CD4-positive, alpha-beta memory T cell (primary cell): Measurements from ENCODE around the gene SLCO1C1. TPM values are rescaled to one million over a fixed set of nuclear protein-coding genes. Genes with fewer than 3 reads are reported as not detected.

Experiments used
- CTCF ChIA-PET: fragments of 350-600 bp; sonication (Branson Sonifier 250); formaldehyde crosslinking; loops from one replicate; lab custom pipeline; 2021; ENCODE audit warnings: inconsistent platforms; ENCODE audit not compliant: partially characterized antibody; lab: Charles Lee
- POLR2A ChIA-PET: fragments of 350-600 bp; sonication (Branson Sonifier 250); formaldehyde crosslinking; loops from one replicate; lab custom pipeline; 2021; ENCODE audit not compliant: partially characterized antibody; lab: Charles Lee
- DNase-seq, 5 donors: peaks; one replicate each; pipeline versions ENCODE4 v3.0.0 to v3.0.0-alpha.2; 2020 to 2022; ENCODE audit warnings: mixed read lengths in 1 of 5
- H3K27ac ChIP-seq: one replicate; pipeline ENCODE4 v1.7.0; 2013; ENCODE audit warnings: low read depth, low read length
- H3K27me3 ChIP-seq: 2 replicates; pipeline ENCODE4 v1.7.0; 2013; ENCODE audit warnings: mild to moderate bottlenecking, low read length, moderate library complexity; ENCODE audit not compliant: insufficient read depth
- H3K36me3 ChIP-seq: 2 replicates; pipeline ENCODE4 v1.7.0; 2013; ENCODE audit warnings: mild to moderate bottlenecking, low read length, moderate library complexity; ENCODE audit not compliant: insufficient read depth
- H3K4me1 ChIP-seq: 2 replicates; pipeline ENCODE4 v1.7.0; 2013; ENCODE audit warnings: mild to moderate bottlenecking, low read length, moderate library complexity; ENCODE audit not compliant: insufficient read depth
- H3K4me3 ChIP-seq, 2 donors: one replicate each; pipeline ENCODE4 v1.7.0; 2013; ENCODE audit warnings: low read length in 2 of 2, mild to moderate bottlenecking in 1 of 2
- H3K9me3 ChIP-seq, 2 donors: one replicate each; pipeline ENCODE4 v1.7.0; 2013; ENCODE audit warnings: low read length in 2 of 2, control low read depth in 1 of 2; ENCODE audit not compliant: control insufficient read depth in 1 of 2
- H3K27ac Mint-ChIP-seq, 7 donors: one replicate each; pipeline ENCODE4 v1.8.0; 2020 to 2021; ENCODE audit warnings: mixed read lengths in 7 of 7, mild to moderate bottlenecking in 6 of 7, inconsistent platforms in 3 of 7, moderate library complexity in 3 of 7
- H3K27me3 Mint-ChIP-seq, 2 donors: one replicate each; pipeline ENCODE4 v1.8.0; 2020 to 2021; ENCODE audit warnings: mixed read lengths in 2 of 2
- H3K36me3 Mint-ChIP-seq, 2 donors: one replicate each; pipeline ENCODE4 v1.8.0; 2020 to 2021; ENCODE audit warnings: mixed read lengths in 2 of 2, inconsistent platforms in 1 of 2, mild to moderate bottlenecking in 1 of 2
- H3K4me1 Mint-ChIP-seq, 4 donors: one replicate each; pipeline ENCODE4 v1.8.0; 2020 to 2021; ENCODE audit warnings: mixed read lengths in 4 of 4, mild to moderate bottlenecking in 1 of 4
- H3K4me3 Mint-ChIP-seq, 8 donors: one replicate each; pipeline ENCODE4 v1.8.0; 2020 to 2021; ENCODE audit warnings: mixed read lengths in 8 of 8, mild to moderate bottlenecking in 7 of 8, moderate library complexity in 6 of 8, inconsistent platforms in 3 of 8
- H3K9me3 Mint-ChIP-seq, 8 donors: one replicate each; pipeline ENCODE4 v1.8.0; 2020 to 2021; ENCODE audit warnings: mixed read lengths in 8 of 8, mild to moderate bottlenecking in 5 of 8, inconsistent platforms in 3 of 8, moderate library complexity in 1 of 8
- intact Hi-C: fragments of 100-400 bp; cut with micrococcal nuclease; formaldehyde crosslinking; loops from one replicate; pipeline ENCODE4 v1.15.1; 2023
- polyA plus RNA-seq, 2 donors: library from polyadenylated mRNA; unstranded; fragments of 300-500 nt; fragmentation: Illumina TruSeq; gene quantifications; one replicate each; pipeline ENCODE4 v1.2.3, GENCODE V29; 2021
- total RNA-seq, 2 experiments: library from RNA; stranded (reverse); gene quantifications; one replicate each; pipeline ENCODE4 v1.2.3, GENCODE V29; 2021

The SLCO1C1 gene, protein sequence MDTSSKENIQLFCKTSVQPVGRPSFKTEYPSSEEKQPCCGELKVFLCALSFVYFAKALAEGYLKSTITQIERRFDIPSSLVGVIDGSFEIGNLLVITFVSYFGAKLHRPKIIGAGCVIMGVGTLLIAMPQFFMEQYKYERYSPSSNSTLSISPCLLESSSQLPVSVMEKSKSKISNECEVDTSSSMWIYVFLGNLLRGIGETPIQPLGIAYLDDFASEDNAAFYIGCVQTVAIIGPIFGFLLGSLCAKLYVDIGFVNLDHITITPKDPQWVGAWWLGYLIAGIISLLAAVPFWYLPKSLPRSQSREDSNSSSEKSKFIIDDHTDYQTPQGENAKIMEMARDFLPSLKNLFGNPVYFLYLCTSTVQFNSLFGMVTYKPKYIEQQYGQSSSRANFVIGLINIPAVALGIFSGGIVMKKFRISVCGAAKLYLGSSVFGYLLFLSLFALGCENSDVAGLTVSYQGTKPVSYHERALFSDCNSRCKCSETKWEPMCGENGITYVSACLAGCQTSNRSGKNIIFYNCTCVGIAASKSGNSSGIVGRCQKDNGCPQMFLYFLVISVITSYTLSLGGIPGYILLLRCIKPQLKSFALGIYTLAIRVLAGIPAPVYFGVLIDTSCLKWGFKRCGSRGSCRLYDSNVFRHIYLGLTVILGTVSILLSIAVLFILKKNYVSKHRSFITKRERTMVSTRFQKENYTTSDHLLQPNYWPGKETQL
- total RNA-seq (not detected), polyA plus RNA-seq (not detected)

DNA sequence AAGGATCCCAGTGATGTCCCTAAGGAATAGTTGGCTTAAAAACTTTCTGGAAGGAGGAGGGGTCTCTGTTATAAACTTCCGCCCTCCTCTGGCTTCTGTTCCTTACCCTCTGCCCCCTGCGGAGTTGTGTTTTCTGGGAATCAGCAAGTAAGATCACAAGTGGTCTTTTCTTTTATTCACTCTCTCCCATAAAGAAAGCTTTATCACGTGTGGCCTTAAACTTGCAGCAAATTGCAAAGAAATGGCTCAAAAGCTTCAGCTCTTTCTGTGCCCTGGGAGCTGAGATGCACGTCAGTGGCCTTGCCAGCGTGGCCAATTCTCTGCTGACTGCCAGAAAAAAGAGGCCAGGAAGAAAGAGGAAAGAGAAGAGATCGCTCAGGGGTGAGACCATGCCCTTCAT is at the start of gene SLCO1C1:
SLCO1C1 (plus strand) TSS at position 101 of the 400 bp plus-strand sequence. CDS start 4,245 bp downstream, outside the sequence.
- Mint-ChIP-seq H3K27me3 (no peaks in the 10 kb centered on the region), H3K9me3 (peaks cover 0 to 5% (median 0%) of the 10 kb centered on the region in 8 donors)

DNA sequence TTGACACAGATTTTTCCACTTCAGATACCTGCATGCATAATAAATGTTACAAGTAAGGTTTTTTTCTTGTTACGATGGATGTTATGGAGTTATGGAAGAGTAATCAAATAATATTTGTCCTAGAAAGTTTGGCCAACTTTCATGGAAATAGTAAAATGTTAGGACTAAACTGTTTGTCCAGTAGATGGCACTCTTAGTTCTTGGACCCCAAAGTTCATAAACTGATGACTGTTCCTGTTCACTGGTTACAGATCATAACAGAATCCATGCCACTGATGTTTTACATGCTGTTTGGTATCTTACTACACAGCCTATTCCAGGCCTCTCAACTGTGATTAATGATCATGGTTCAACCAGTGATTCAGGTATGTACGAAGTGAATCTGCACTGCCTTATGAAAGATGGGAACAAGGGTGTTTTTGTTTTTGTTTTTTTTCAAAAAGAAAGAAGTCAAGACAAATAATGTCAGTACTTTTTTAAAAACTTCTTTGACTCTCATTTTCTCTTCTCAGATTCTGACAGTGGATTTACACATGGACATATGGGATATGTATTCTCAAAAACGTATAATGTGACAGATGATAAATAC is 48.8 kb upstream of the SLCO1C1 start:
- POLR2A ChIA-PET: no interaction called here
- no peaks in the 10 kb centered on the region for H3K9me3 ChIP-seq
- no peaks in the 10 kb centered on the region for H3K36me3 ChIP-seq
- H3K4me3 Mint-ChIP-seq: no peak overlapping the region
- no peak overlapping the region for H3K27ac ChIP-seq
- no peaks in the 10 kb centered on the region for H3K4me1 ChIP-seq
- no peak overlapping the region for H3K4me3 ChIP-seq
- no peak overlapping the region for H3K27ac Mint-ChIP-seq
- intact Hi-C loops: loop anchor here (5.0 kb wide), 1 partner anchor 856 kb away; the partner anchor contains the start of genes GOLT1B and RECQL
- H3K27me3 Mint-ChIP-seq: peaks cover 0 to 1% of the 10 kb centered on the region in 2 donors
- H3K9me3 Mint-ChIP-seq: no peaks in the 10 kb centered on the region
- H3K27me3 ChIP-seq: no peaks in the 10 kb centered on the region
- no peaks in the 10 kb centered on the region for H3K4me1 Mint-ChIP-seq
- no peaks in the 10 kb centered on the region for H3K36me3 Mint-ChIP-seq
- DNase-seq: no peak
- CTCF ChIA-PET: no interaction called here

More for the DNA sequence above, at the start of gene SLCO1C1:
- Mint-ChIP-seq H3K4me3 (no peak within 1 kb of the TSS), H3K36me3 (no peaks in the 10 kb centered on the region), H3K4me1 (no peaks in the 10 kb centered on the region), H3K27ac (no peak within 1 kb of the TSS)
- CTCF ChIA-PET: no interaction called here
- Histone ChIP-seq H3K36me3 (no peaks in the 10 kb centered on the region), H3K4me3 (no peak within 1 kb of the TSS), H3K4me1 (no peaks in the 10 kb centered on the region), H3K9me3 (no peaks in the 10 kb centered on the region), H3K27ac (no peak within 1 kb of the TSS), H3K27me3 (no peaks in the 10 kb centered on the region)
- POLR2A ChIA-PET: no interaction called here
- intact Hi-C loops: no loop called here
- no peak for DNase-seq

DNA sequence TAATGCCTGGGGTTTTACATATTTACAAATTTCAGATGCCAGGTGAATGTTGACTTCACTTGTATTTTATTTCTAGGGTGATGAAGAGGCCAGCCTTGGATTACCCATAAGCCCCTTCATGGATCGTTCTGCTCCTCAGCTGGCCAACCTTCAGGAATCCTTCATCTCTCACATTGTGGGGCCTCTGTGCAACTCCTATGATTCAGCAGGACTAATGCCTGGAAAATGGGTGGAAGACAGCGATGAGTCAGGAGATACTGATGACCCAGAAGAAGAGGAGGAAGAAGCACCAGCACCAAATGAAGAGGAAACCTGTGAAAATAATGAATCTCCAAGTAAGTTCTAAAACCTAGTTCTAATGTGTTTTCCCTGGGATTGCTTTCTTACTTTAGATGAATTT is 41.3 kb upstream of the SLCO1C1 start:
- Histone ChIP-seq H3K9me3 (no peaks in the 10 kb centered on the region), H3K27me3 (no peaks in the 10 kb centered on the region), H3K36me3 (no peaks in the 10 kb centered on the region), H3K27ac (no peak overlapping the region), H3K4me3 (no peak overlapping the region), H3K4me1 (no peaks in the 10 kb centered on the region)
- ChIA-PET CTCF (no interaction called here), POLR2A (interaction anchor here (0.6 kb wide), 1 partner anchor 643 kb away, joined by 3 read pairs; no protein-coding TSS in a partner anchor)
- intact Hi-C loops: no loop called here
- peaks cover 0 to 3% (median 0%) of the 10 kb centered on the region in 8 donors for H3K9me3 Mint-ChIP-seq
- H3K36me3 Mint-ChIP-seq: no peaks in the 10 kb centered on the region
- H3K4me3 Mint-ChIP-seq: no peak overlapping the region
- no peaks in the 10 kb centered on the region for H3K4me1 Mint-ChIP-seq
- no peak for DNase-seq
- no peak overlapping the region for H3K27ac Mint-ChIP-seq
- no peaks in the 10 kb centered on the region for H3K27me3 Mint-ChIP-seq

DNA sequence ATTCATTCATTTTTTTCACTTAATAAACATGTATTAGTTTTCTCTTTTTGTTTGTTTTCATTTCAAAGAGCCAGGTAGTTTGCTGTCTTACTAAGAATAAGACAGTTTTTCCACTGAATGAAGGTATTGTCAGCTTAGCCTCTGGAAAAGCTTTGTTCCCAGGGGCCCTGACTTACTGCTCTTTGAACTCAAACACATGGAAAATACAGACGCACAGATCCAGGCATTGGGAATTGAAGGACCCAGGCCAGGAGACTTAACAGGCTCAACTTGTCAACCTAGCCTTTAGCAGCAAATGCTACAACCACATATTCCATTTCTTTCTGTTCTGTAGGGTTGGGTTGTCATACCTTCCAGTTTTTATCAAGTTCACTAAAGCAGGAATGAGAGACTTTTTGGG is 38.5 kb upstream of the SLCO1C1 start:
- Histone ChIP-seq H3K27me3 (no peaks in the 10 kb centered on the region), H3K4me3 (no peak overlapping the region), H3K4me1 (no peaks in the 10 kb centered on the region), H3K9me3 (no peaks in the 10 kb centered on the region), H3K27ac (no peak overlapping the region), H3K36me3 (no peaks in the 10 kb centered on the region)
- H3K27me3 Mint-ChIP-seq: no peaks in the 10 kb centered on the region
- H3K36me3 Mint-ChIP-seq: peaks cover 0 to 4% of the 10 kb centered on the region in 2 donors
- no peak overlapping the region for H3K4me3 Mint-ChIP-seq
- H3K4me1 Mint-ChIP-seq: no peaks in the 10 kb centered on the region
- POLR2A ChIA-PET: no interaction called here
- CTCF ChIA-PET: no interaction called here
- intact Hi-C loops: no loop called here
- DNase-seq: no peak
- H3K27ac Mint-ChIP-seq: no peak overlapping the region
- peaks cover 3 to 15% (median 5%) of the 10 kb centered on the region in 8 donors for H3K9me3 Mint-ChIP-seq

DNA sequence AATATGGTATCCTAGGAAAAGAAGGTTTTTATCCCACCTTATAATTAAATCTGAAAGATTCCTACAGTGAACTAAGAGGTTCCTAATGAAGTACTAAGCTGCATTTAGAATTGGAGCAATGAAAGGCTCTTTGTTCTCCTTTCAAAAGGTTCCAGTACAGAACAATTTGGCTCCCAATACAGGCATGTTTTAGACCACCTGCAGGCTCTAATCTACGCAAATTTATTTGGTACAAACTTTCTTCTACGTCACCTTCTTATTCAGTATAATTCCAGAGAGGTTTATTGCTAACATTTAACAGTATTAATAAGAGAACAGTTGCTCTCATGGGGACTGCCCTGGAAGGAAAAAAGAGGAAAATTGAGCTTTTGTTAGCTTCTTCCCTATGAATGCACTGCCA is 37.6 kb upstream of the SLCO1C1 start:
- Mint-ChIP-seq H3K4me1 (no peaks in the 10 kb centered on the region), H3K4me3 (no peak overlapping the region), H3K9me3 (peaks cover 5 to 24% (median 8%) of the 10 kb centered on the region in 8 donors), H3K27ac (no peak overlapping the region), H3K36me3 (peaks cover 0 to 4% of the 10 kb centered on the region in 2 donors), H3K27me3 (no peaks in the 10 kb centered on the region)
- no peak overlapping the region for H3K27ac ChIP-seq
- H3K4me3 ChIP-seq: no peak overlapping the region
- H3K4me1 ChIP-seq: no peaks in the 10 kb centered on the region
- no peak for DNase-seq
- POLR2A ChIA-PET: no interaction called here
- intact Hi-C loops: no loop called here
- no peaks in the 10 kb centered on the region for H3K9me3 ChIP-seq
- no peaks in the 10 kb centered on the region for H3K36me3 ChIP-seq
- CTCF ChIA-PET: interaction anchor here (0.6 kb wide), 1 partner anchor 117 kb away, joined by 4 read pairs; no protein-coding TSS in a partner anchor
- no peaks in the 10 kb centered on the region for H3K27me3 ChIP-seq

DNA sequence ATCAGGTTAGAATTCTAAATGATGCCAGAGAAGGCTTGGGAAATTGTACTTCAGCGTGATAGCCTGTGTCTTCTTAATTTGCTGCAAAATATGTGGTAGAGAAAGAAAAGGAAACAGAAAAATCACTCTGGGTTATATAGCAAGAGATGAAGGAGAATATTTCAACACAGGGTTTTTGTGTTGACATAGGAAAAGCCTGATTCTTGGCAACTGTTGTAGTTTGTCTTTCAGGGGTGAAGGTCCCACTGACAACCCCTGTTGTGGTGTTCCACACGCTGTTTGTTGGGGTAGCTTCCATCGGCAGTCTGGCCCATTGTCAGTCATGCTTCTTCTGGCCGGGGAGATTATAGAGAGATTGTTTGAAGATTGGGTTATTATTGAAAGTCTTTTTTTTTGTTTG is 13.8 kb upstream of the SLCO1C1 start:
- no peaks in the 10 kb centered on the region for H3K27me3 Mint-ChIP-seq

More for the DNA sequence above, 13.8 kb upstream of the SLCO1C1 start:
- Histone ChIP-seq H3K4me1 (no peaks in the 10 kb centered on the region), H3K36me3 (no peaks in the 10 kb centered on the region), H3K27me3 (no peaks in the 10 kb centered on the region), H3K9me3 (no peaks in the 10 kb centered on the region), H3K27ac (no peak overlapping the region), H3K4me3 (no peak overlapping the region)
- intact Hi-C loops: no loop called here
- H3K36me3 Mint-ChIP-seq: no peaks in the 10 kb centered on the region
- no peak overlapping the region for H3K27ac Mint-ChIP-seq
- ChIA-PET CTCF (no interaction called here), POLR2A (no interaction called here)
- peaks cover 0 to 22% (median 9%) of the 10 kb centered on the region in 8 donors for H3K9me3 Mint-ChIP-seq
- no peak overlapping the region for H3K4me3 Mint-ChIP-seq
- no peak for DNase-seq
- H3K4me1 Mint-ChIP-seq: no peaks in the 10 kb centered on the region
